GM23338 (cell line): ENCODE results near the gene NGFR.

Experiments used
- CREB1 ChIP-seq: fragments of 250-450 bp; sonication (Bioruptor Pico); IDR thresholded peaks from 2 replicates; pipeline ENCODE4 v1.5.0; 2020; ENCODE audit warnings: low read depth, mild to moderate bottlenecking, moderate library complexity
- CTCF ChIP-seq, 2 experiments: fragments of 200-600 bp in 1 of 2; sonication (generic) in 1 of 2; conservative IDR thresholded peaks; 2 replicates each; pipeline versions ENCODE4 v1.5.1 to v1.6.1; 2016 to 2017; ENCODE audit warnings: antibody characterized with exemption in 2 of 2, low read depth in 2 of 2, mild to moderate bottlenecking in 2 of 2, moderate library complexity in 1 of 2
- ETS1 ChIP-seq: IDR thresholded peaks from 2 replicates; pipeline ENCODE4 v1.6.1; 2016; ENCODE audit warnings: antibody characterized with exemption
- EZH2 ChIP-seq: fragments of 200-600 bp; sonication (generic); IDR thresholded peaks from one replicate; pipeline ENCODE4 v1.8.0; 2017; ENCODE audit warnings: antibody characterized with exemption, mild to moderate bottlenecking, low read depth; ENCODE audit not compliant: unreplicated experiment
- EZH2phosphoT487 ChIP-seq: fragments of 200-600 bp; sonication (generic); IDR thresholded peaks from one replicate; pipeline ENCODE4 v1.8.1; 2018; ENCODE audit warnings: antibody characterized with exemption; ENCODE audit not compliant: unreplicated experiment
- JUNB ChIP-seq: IDR thresholded peaks from one replicate; pipeline ENCODE4 v1.6.1; 2016; ENCODE audit warnings: antibody characterized with exemption; ENCODE audit not compliant: unreplicated experiment
- POLR2AphosphoS5 ChIP-seq: IDR thresholded peaks from 2 replicates; pipeline ENCODE4 v1.6.1; 2016; ENCODE audit warnings: antibody characterized with exemption, low read depth
- REST ChIP-seq: IDR thresholded peaks from one replicate; pipeline ENCODE4 v1.6.1; 2018; ENCODE audit warnings: antibody characterized with exemption; ENCODE audit not compliant: unreplicated experiment
- ZNF331 ChIP-seq: fragments of 250-450 bp; sonication (Bioruptor Pico); IDR thresholded peaks from 2 replicates; pipeline ENCODE4 v1.5.0; 2020; ENCODE audit warnings: low read depth, mild to moderate bottlenecking, moderate library complexity
- ZNF462 ChIP-seq: fragments of 250-450 bp; sonication (Bioruptor Pico); IDR thresholded peaks from 2 replicates; pipeline ENCODE4 v1.5.0; 2020; ENCODE audit warnings: mild to moderate bottlenecking, moderate library complexity

- no peak for TF ChIP-seq EZH2
- no peak for TF ChIP-seq CREB1
- TF ChIP-seq CTCF (conservative IDR thresholded peaks at IDR 0.05; ENCODE audit: low read depth in 2 of 2), result no peak
- no peak for TF ChIP-seq EZH2phosphoT487
- no peak for TF ChIP-seq ZNF462 (CRISPR knock-in tag)
- TF ChIP-seq ZNF331 (CRISPR knock-in tag), result no peak
- TF ChIP-seq ETS1, result no peak
- TF ChIP-seq REST, result no peak
- no peak for TF ChIP-seq POLR2AphosphoS5
- no peak for TF ChIP-seq JUNB
Observed at GRCh38 chr17:49553676-49554335, 58.7 kb downstream of the NGFR start.
